CD4-positive, alpha-beta T cell treated with Interleukin-12 subunit alpha and Interleukin-12 subunit beta, for 1 hour (primary cell): ENCODE measurements around the gene AXDND1.
A peak's percentile ranks its signal among the peaks of the same experiment; 100 is the strongest.
"Not testable (repeated sequence)": the region's sequence is repeated elsewhere in the genome, so short reads cannot be mapped to it uniquely, and the experiment has no call there.

Source experiments
- DNase-seq: peaks from one replicate; pipeline ENCODE4 v3.0.0-alpha.2; 2020

AXDND1 gene

GRCh38 chr1:179365342-179366092 is at the start of gene AXDND1:
AXDND1 (plus strand) TSS chr1:179365971; CDS start chr1:179366510, 539 bp downstream.
- peak; percentile 92 for DNase-seq

GRCh38 chr1:179318491-179318890 is 47.3 kb upstream of the AXDND1 start:
- no peak for DNase-seq

- no peak for DNase-seq
These were observed 44.1 kb upstream of the AXDND1 start for GRCh38 chr1:179321533-179322216.

GRCh38 chr1:179322557-179322956 is 43.2 kb upstream of the AXDND1 start:
- no peak for DNase-seq

- no peak for DNase-seq
These were observed 42.3 kb upstream of the AXDND1 start for GRCh38 chr1:179323436-179323835.

- no peak for DNase-seq
These were observed 39.9 kb upstream of the AXDND1 start for GRCh38 chr1:179325836-179326235.

GRCh38 chr1:179326746-179327145 is 39.0 kb upstream of the AXDND1 start:
- DNase-seq, result no peak

GRCh38 chr1:179327196-179327595 is 38.6 kb upstream of the AXDND1 start:
- no peak for DNase-seq

GRCh38 chr1:179327679-179328078 is 38.1 kb upstream of the AXDND1 start:
- no peak for DNase-seq

GRCh38 chr1:179329862-179330261 is 35.9 kb upstream of the AXDND1 start:
- no peak for DNase-seq

- no peak for DNase-seq
These were observed 31.3 kb upstream of the AXDND1 start for GRCh38 chr1:179334440-179334839.

- no peak for DNase-seq
These were observed 28.5 kb upstream of the AXDND1 start for GRCh38 chr1:179337288-179337687.

- no peak for DNase-seq
These were observed 27.7 kb upstream of the AXDND1 start for GRCh38 chr1:179337942-179338560.

- no peak for DNase-seq
These were observed 24.9 kb upstream of the AXDND1 start for GRCh38 chr1:179340918-179341317.

GRCh38 chr1:179341943-179342547 is 23.7 kb upstream of the AXDND1 start:
- no peak for DNase-seq

- DNase-seq, result no peak
These were observed 22.9 kb upstream of the AXDND1 start for GRCh38 chr1:179342740-179343404.

- DNase-seq, result no peak
These were observed 14.5 kb upstream of the AXDND1 start for GRCh38 chr1:179351281-179351680.

- DNase-seq, result no peak
These were observed 13.5 kb upstream of the AXDND1 start for GRCh38 chr1:179352236-179352635.

- no peak for DNase-seq
These were observed 12.2 kb upstream of the AXDND1 start for GRCh38 chr1:179353546-179353945.

GRCh38 chr1:179361631-179362030 is 4.1 kb upstream of the AXDND1 start:
- DNase-seq, result not testable (repeated sequence)

- no peak for DNase-seq
These were observed 476 bp downstream of the AXDND1 start for GRCh38 chr1:179366093-179366800.

- peak; percentile 80 for DNase-seq
These were observed 4.1 kb downstream of the AXDND1 start for GRCh38 chr1:179369751-179370341.
